ENCODE data around the gene HIPK4.

Gene HIPK4

DNA sequence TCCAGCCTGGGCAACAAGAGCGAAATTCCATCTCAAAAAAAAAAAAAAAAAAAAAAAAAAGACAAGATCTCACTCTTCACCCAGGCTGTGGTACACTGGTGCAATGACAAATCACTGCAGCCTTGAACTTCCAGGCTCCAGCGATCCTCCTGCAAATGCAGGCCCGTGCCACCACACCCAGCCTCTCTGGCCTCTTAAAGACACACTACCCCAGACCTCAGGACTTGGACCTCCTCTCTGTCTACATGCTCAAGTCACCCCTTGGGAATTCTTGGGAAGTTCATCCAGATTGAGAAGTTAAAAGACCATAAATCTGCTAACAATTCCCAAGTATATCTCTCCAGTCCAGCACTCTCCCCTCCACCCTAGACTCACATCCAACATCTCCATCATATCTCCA is 10.6 kb upstream of the HIPK4 start:
- H3K9ac ChIP-seq (ENCODE audit: low read depth, low read length), result no peak overlapping the region
- no peaks in the 10 kb centered on the region for H3K36me3 ChIP-seq (ENCODE audit: insufficient read depth, low read length)
- H3K27ac ChIP-seq (ENCODE audit: low read depth, low read length), result no peak overlapping the region
- no peaks in the 10 kb centered on the region for H3K27me3 ChIP-seq (ENCODE audit: insufficient read depth, low read length)
- H3K9me3 ChIP-seq (ENCODE audit: insufficient read depth, low read depth, low read length), result no peaks in the 10 kb centered on the region
- H3K4me3 ChIP-seq (ENCODE audit: low read length), result no peak overlapping the region
- no peaks in the 10 kb centered on the region for H3K4me1 ChIP-seq (ENCODE audit: insufficient read depth, low read length)
- 89% methylated on average over 2 of the region's 3 CpGs for WGBS

DNA sequence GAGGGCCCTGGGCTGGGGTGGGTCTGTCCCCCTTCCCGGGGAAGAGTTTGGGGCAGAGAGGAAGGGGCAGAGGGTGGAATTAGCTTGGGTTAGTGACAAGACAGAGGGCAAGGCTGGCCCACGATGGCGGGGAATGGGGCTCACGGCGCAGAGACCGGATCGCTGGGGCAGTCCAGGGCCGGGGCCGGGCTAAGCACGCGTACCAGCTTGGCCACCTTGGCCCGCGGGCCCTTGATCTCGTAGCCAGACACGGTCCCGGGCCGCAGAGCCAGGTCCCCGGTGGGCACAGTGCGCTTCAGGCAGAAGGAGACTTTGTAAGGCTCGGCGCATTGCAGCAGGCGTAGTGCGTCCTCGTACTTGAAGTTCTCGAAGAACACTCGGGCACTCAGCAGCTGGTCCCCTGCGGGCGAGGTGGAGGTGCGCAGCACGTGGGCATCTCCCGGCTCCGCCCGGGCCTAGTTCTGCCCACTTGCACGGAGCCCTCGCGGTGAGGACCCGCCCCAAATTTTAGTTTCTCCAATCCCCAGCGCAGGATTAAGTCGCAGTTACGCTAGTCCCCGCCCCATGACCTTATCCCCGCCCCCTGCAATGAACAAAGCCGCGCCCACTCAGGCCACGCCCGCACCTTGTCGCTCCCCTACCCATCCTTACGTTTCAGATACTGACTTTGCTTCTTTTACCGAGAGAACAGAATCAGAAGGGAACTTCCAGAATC is 8.6 kb upstream of the HIPK4 start:
- Histone ChIP-seq H3K27me3 (ENCODE audit: insufficient read depth, low read length) (no peaks in the 10 kb centered on the region), H3K4me1 (ENCODE audit: insufficient read depth, low read length) (no peaks in the 10 kb centered on the region), H3K4me3 (ENCODE audit: low read length) (no peak overlapping the region), H3K9me3 (ENCODE audit: insufficient read depth, low read depth, low read length) (no peaks in the 10 kb centered on the region), H3K9ac (ENCODE audit: low read depth, low read length) (no peak overlapping the region), H3K27ac (ENCODE audit: low read depth, low read length) (no peak overlapping the region), H3K36me3 (ENCODE audit: insufficient read depth, low read length) (no peaks in the 10 kb centered on the region)
- WGBS, result 90% methylated on average over 49 of the region's 49 CpGs

DNA sequence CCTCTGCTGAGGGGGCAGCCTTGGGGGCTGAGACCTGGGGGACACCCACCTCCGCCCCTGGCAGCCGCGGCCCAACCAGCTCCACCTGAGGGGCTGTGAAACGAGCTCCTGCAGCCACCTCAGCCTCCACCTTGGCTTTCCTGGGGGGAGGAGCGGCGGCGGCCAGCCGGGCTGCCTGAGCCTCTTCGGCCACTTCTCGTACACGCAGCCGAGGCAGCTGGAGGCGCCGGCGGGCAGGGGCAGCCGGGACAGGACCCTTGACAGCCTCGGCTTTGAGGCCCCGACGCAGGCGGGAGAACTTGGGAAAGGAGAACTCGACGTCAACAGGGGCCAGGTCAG is 7.6 kb upstream of the HIPK4 start:
- no peaks in the 10 kb centered on the region for H3K9me3 ChIP-seq (ENCODE audit: insufficient read depth, low read depth, low read length)
- no peaks in the 10 kb centered on the region for H3K36me3 ChIP-seq (ENCODE audit: insufficient read depth, low read length)
- no peaks in the 10 kb centered on the region for H3K27me3 ChIP-seq (ENCODE audit: insufficient read depth, low read length)
- H3K4me1 ChIP-seq (ENCODE audit: insufficient read depth, low read length), result no peaks in the 10 kb centered on the region
- no peak overlapping the region for H3K9ac ChIP-seq (ENCODE audit: low read depth, low read length)
- no peak overlapping the region for H3K4me3 ChIP-seq (ENCODE audit: low read length)
- WGBS, result 91% methylated on average over 22 of the region's 22 CpGs
- no peak overlapping the region for H3K27ac ChIP-seq (ENCODE audit: low read depth, low read length)

DNA sequence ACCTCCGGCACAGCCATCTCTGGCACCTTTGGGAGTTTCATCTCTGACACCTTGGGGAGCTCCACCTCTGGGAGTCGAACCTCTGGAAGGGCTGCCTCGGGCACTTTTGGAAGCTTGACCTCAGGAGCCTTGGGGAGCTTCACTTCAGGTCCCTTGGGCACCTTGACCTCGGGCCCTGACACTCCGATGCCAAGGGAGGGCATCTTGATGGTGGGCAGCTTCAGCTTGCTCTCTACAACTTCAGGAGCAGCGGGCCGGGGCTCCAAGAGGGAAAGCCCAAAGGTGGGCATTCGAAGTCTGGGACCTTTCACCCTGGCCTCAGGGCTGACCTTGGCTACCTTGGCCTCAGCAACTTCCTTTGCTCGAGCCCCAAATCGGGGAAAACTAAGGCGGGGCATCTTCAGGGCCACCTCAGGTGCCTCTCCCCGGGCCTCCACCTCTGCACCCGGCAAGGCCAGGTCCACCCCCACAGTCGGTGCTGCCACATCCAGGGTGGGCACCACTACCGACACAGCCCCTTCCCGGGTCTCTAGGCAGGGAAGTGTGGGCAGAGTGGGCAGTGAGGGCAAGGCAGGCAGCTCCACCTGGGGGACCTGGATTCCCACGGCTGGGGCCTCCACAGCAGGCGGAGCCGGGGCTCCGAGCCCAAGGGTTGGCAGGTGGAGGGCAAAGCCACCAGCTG is 7.0 kb upstream of the HIPK4 start:
- H3K27ac ChIP-seq (ENCODE audit: low read depth, low read length), result no peak overlapping the region
- WGBS, result 94% methylated on average over 20 of the region's 20 CpGs
- H3K27me3 ChIP-seq (ENCODE audit: insufficient read depth, low read length), result no peaks in the 10 kb centered on the region
- H3K9me3 ChIP-seq (ENCODE audit: insufficient read depth, low read depth, low read length), result no peaks in the 10 kb centered on the region
- H3K4me1 ChIP-seq (ENCODE audit: insufficient read depth, low read length), result no peaks in the 10 kb centered on the region
- H3K9ac ChIP-seq (ENCODE audit: low read depth, low read length), result no peak overlapping the region
- H3K36me3 ChIP-seq (ENCODE audit: insufficient read depth, low read length), result no peaks in the 10 kb centered on the region
- no peak overlapping the region for H3K4me3 ChIP-seq (ENCODE audit: low read length)

DNA sequence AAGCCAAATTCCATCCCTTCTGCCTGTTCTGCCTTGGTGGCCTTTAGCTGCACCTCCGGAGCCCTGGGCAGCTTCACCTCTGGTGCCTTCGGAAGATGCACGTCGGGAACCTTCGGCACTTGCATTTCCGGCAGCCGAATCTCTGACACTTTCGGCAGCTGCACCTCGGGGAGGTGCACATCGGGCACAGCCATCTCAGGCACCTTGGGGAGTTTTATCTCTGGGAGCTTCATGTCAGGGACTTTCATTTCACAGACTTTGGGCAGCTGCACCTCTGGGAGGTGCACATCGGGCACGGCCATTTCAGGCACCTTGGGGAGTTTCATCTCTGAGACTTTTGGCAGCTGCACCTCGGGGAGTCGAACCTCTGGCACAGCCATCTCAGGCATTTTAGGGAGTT is 6.0 kb upstream of the HIPK4 start:
- H3K36me3 ChIP-seq (ENCODE audit: insufficient read depth, low read length), result no peaks in the 10 kb centered on the region
- no peaks in the 10 kb centered on the region for H3K27me3 ChIP-seq (ENCODE audit: insufficient read depth, low read length)
- H3K9ac ChIP-seq (ENCODE audit: low read depth, low read length), result no peak overlapping the region
- no peak overlapping the region for H3K4me3 ChIP-seq (ENCODE audit: low read length)
- H3K4me1 ChIP-seq (ENCODE audit: insufficient read depth, low read length), result no peaks in the 10 kb centered on the region
- no peaks in the 10 kb centered on the region for H3K9me3 ChIP-seq (ENCODE audit: insufficient read depth, low read depth, low read length)
- 92% methylated on average over 14 of the region's 14 CpGs for WGBS
- H3K27ac ChIP-seq (ENCODE audit: low read depth, low read length), result no peak overlapping the region

DNA sequence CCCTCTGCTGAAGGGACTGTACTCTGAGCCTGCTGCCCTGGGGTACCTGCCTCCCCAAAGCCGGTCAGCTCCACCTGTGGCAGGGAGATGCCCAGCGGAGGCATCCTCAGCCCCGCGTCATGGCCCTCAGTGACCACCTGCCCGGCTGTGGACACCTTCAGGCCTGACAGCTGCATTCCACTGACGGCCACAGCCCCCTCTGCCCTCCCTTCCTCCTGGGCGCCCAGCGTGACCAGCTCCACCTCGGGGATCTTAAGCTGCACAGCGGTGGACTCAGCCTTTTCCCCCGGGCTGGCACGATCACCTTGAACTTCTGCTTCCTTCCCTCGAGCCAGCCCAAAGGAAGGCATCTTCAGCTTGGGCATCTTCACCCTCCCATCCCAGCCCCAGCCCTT is 4.8 kb upstream of the HIPK4 start:
- Histone ChIP-seq H3K4me3 (ENCODE audit: low read length) (no peak overlapping the region), H3K4me1 (ENCODE audit: insufficient read depth, low read length) (no peaks in the 10 kb centered on the region; the same call in 1 of the 2 replicates), H3K27me3 (ENCODE audit: insufficient read depth, low read length) (no peaks in the 10 kb centered on the region), H3K36me3 (ENCODE audit: insufficient read depth, low read length) (no peaks in the 10 kb centered on the region), H3K9ac (ENCODE audit: low read depth, low read length) (no peak overlapping the region), H3K27ac (ENCODE audit: low read depth, low read length) (no peak overlapping the region), H3K9me3 (ENCODE audit: insufficient read depth, low read depth, low read length) (no peaks in the 10 kb centered on the region)
- 84% methylated on average over 13 of the region's 13 CpGs for WGBS

DNA sequence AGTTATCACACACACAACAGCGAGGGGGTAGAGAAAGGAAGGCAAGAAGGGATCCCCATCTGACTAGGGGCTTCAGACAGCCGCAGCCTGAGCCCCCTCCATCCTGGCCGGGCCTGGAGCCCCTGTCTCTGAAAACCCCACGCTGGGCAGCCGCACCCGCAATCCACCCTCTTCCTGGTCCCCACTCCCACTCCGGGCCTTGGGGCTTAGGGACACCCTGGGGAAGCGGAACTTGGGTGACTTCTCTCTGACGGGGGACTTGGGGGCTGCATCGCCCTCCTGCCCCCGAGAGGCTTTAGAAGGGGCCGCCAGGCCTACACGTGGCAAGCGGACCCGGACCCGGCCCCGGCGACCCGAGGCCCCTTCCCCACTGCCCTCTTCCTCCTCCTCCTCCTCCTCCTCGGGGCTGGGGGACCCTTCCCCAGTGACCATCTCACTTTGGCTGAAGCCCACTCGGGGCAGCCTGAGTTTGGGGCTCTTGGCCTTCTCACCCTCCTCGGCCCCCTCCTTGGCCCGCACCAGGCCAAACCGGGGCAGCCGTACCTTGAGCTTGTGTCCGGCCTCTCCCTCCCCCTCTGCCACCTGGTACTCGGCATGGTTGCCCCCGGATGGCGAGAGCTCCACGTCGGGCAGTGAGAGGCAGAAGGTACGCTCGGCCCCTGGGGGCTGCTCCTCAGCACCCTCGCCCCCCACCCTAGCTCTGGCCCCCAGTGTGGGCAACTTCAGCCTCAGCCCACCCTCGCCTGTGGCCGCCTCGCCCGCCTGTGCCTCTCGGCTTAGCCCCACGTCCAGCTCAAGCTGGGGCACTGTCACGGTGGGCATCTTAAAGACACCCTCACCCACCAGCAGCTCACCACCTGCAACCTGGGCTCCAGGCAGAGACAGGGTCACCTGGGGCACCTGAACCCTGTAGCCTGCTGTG is 4.2 kb upstream of the HIPK4 start:
- no peaks in the 10 kb centered on the region for H3K9me3 ChIP-seq (ENCODE audit: insufficient read depth, low read depth, low read length)
- no peaks in the 10 kb centered on the region for H3K27me3 ChIP-seq (ENCODE audit: insufficient read depth, low read length)
- no peak overlapping the region for H3K9ac ChIP-seq (ENCODE audit: low read depth, low read length)
- H3K36me3 ChIP-seq (ENCODE audit: insufficient read depth, low read length), result no peaks in the 10 kb centered on the region
- H3K4me3 ChIP-seq (ENCODE audit: low read length), result no peak overlapping the region
- WGBS, result 93% methylated on average over 41 of the region's 41 CpGs
- no peak overlapping the region for H3K27ac ChIP-seq (ENCODE audit: low read depth, low read length)
- H3K4me1 ChIP-seq (ENCODE audit: insufficient read depth, low read length), result no peaks in the 10 kb centered on the region; the same call in 1 of the 2 replicates

DNA sequence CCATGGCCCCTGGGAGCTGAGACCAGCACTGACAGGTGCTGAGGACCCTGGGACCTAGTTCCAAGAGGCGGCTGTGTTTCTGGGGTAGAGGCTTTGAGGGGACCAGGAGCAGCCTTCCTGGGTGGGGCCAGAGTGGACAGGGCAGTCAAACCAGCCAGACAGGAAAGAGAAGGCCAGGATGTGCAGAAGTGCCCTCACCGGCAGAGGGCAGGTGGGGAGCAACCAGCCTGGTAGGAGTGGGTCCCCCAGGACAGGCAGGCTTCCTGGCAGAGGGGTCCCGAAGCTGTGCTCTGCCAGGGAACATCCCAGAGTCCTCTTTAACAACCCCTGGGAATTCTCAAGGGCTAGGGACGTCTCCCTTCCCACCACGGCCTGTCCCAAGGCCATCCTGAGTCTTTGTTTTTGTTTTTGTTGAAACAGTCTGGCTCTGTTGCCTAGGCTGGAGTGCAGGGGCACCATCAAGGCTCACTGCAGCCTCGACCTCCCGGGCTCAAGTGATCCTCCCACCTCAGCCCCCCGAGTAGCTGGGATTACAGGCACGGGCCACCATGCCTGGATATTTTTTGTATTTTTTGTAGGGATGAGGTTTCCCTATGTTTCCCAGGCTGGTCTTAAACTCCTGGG is 3.0 kb upstream of the HIPK4 start:
- H3K27me3 ChIP-seq (ENCODE audit: insufficient read depth, low read length), result no peaks in the 10 kb centered on the region
- H3K4me3 ChIP-seq (ENCODE audit: low read length), result no peak overlapping the region
- H3K9me3 ChIP-seq (ENCODE audit: insufficient read depth, low read depth, low read length), result no peaks in the 10 kb centered on the region
- H3K27ac ChIP-seq (ENCODE audit: low read depth, low read length), result no peak overlapping the region
- H3K36me3 ChIP-seq (ENCODE audit: insufficient read depth, low read length), result no peaks in the 10 kb centered on the region
- 84% methylated on average over 9 of the region's 9 CpGs for WGBS
- H3K9ac ChIP-seq (ENCODE audit: low read depth, low read length), result no peak overlapping the region
- H3K4me1 ChIP-seq (ENCODE audit: insufficient read depth, low read length), result no peaks in the 10 kb centered on the region; the same call in 1 of the 2 replicates

DNA sequence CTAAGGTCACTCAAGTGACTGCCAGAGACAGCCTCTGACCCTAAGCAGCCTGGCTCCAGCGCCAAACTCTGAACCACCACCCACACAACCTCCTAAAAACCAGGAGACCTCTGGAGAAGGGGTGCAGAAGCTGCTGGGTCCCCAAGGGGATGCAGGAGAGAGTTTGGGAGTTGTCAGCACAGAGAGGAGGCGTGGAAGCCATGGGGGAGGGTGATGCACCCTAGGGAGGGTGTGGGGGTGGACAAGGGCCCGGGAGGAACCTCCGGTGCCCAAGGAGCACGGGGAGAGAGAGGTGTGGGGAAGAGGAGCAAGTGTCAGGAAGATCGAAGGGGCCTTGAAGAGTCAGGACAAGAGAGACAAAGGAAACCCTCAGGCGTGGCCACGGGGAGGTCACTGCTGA is 2.1 kb upstream of the HIPK4 start:
- H3K4me1 ChIP-seq (ENCODE audit: insufficient read depth, low read length), result no peaks in the 10 kb centered on the region; the same call in 1 of the 2 replicates
- no peak overlapping the region for H3K4me3 ChIP-seq (ENCODE audit: low read length)
- no peak overlapping the region for H3K27ac ChIP-seq (ENCODE audit: low read depth, low read length)

DNA sequence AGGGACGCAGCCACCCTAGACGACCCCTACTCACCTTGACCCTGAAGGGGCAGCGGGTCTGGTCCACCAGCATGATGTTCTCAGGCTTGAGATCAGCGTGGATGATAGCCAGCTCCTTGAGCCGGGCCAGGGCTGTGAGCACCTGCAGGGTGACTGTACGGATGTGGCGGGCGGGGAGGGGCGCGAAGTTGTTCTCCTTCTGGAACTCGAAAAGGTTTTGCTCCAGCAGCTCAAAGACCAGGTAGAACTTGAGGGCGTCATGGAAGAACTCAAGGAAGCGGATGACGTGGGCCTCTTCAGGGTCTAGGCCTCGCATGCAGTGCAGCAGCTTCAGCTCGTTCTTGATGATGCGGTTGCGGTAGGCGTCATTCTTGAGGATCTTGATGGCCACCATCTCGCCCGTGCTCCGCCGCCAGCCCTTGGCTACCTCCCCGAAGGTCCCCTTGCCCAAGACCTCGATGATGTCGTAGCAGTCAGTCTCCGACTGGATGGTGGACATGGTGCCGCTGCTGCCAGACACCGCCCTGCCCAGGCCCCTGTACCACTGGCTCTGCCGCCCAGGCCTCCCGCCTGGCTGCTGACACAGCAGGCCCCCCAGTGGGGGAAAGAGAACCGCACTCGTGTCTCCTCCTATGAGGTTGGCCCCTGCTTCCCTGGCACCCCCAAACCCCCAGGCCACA is 437 bp downstream of the HIPK4 start:
- Histone ChIP-seq H3K27me3 (ENCODE audit: insufficient read depth, low read length) (no peaks in the 10 kb centered on the region), H3K4me3 (ENCODE audit: low read length) (no peak overlapping the region), H3K36me3 (ENCODE audit: insufficient read depth, low read length) (no peaks in the 10 kb centered on the region), H3K9ac (ENCODE audit: low read depth, low read length) (no peak overlapping the region), H3K27ac (ENCODE audit: low read depth, low read length) (no peak overlapping the region), H3K9me3 (ENCODE audit: insufficient read depth, low read depth, low read length) (no peaks in the 10 kb centered on the region), H3K4me1 (ENCODE audit: insufficient read depth, low read length) (no peaks in the 10 kb centered on the region; the same call in 1 of the 2 replicates)
- WGBS, result 95% methylated on average over 33 of the region's 33 CpGs

More for the DNA sequence above, 2.1 kb upstream of the HIPK4 start:
- H3K9ac ChIP-seq (ENCODE audit: low read depth, low read length), result no peak overlapping the region
- H3K27me3 ChIP-seq (ENCODE audit: insufficient read depth, low read length), result no peaks in the 10 kb centered on the region
- H3K36me3 ChIP-seq (ENCODE audit: insufficient read depth, low read length), result no peaks in the 10 kb centered on the region
- WGBS, result 77% methylated on average over 7 of the region's 8 CpGs
- no peaks in the 10 kb centered on the region for H3K9me3 ChIP-seq (ENCODE audit: insufficient read depth, low read depth, low read length)
